ENCODE data around the gene PAGE2B.

DNA sequence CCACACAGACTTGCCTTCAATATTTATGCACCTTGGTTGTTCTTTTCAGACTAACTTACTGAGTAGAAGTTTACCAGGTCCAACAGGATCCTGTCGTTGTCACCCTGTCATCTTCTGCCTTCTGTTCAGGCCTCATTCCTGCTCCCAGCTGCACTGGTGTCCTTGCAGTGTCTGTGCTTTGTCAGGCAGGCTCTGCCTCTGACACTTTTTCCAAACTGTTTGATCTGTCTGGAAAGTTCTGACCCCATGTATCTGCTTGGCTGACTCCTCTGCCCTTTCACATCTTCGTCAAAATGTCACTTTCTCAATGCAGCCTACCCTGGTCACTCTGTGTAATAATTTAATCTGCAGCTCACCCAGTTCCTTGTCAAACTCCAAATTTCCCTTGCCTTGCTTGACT lies 23.9 kb downstream of the PAGE2B start:
- TF ChIP-seq, protein P1, sequence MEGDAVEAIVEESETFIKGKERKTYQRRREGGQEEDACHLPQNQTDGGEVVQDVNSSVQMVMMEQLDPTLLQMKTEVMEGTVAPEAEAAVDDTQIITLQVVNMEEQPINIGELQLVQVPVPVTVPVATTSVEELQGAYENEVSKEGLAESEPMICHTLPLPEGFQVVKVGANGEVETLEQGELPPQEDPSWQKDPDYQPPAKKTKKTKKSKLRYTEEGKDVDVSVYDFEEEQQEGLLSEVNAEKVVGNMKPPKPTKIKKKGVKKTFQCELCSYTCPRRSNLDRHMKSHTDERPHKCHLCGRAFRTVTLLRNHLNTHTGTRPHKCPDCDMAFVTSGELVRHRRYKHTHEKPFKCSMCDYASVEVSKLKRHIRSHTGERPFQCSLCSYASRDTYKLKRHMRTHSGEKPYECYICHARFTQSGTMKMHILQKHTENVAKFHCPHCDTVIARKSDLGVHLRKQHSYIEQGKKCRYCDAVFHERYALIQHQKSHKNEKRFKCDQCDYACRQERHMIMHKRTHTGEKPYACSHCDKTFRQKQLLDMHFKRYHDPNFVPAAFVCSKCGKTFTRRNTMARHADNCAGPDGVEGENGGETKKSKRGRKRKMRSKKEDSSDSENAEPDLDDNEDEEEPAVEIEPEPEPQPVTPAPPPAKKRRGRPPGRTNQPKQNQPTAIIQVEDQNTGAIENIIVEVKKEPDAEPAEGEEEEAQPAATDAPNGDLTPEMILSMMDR (conservative IDR thresholded peaks at IDR 0.05; ENCODE audit: low read length): no peak
- no peak for TF ChIP-seq EZH2phosphoT487 (IDR thresholded peaks at IDR 0.05; ENCODE audit: borderline replicate concordance, low read depth, low read length)
